Activated CD8-positive, alpha-beta memory T cell treated with anti-CD3 and anti-CD28 coated beads for 1 hour (primary cell): ENCODE data around the gene MSANTD1.

Experiments
- DNase-seq, 2 donors: peaks; one replicate each; pipeline ENCODE4 v3.0.0-alpha.2; 2020; ENCODE audit warnings: low read depth in 1 of 2; ENCODE audit errors: extremely low read depth in 1 of 2

Gene MSANTD1

DNA sequence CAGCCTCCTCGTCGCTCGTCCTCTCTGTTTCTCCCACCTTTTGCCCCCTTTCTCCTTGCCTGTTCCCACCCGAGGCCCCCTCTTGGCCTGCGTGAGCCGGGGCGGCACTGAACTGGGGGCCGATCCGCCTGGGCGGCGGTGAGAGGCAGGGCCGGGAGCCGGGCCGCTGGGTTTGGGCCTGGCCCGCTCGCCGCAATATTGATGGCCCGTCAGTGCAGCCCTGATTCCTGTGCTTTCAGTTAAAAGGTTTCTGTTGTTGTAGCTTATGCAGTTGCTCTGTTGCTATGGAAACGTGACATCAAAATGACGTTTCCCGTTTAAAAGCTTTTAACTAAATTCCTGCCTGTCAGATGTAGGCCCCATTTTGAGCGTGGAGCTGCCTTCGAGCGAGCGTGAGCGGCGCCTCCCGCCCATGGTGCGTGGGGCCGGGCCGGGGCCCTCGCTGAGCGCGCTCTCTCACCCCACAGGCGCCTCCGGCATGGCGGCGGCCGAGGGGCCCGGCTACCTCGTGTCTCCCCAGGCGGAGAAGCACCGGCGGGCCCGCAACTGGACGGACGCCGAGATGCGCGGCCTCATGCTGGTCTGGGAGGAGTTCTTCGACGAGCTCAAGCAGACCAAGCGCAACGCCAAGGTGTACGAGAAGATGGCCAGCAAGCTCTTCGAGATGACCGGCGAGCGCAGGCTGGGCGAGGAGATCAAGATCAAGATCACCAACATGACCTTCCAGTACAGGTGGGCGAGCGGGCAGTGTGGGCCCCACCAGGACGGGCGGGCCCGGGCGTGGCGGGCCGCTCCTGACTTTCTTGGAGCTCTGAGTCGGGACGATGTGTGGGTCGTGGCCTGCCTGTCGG, at the start of gene MSANTD1:
MSANTD1 (plus strand) TSS at position 349 of the 851 bp plus-strand sequence; CDS start at position 413, 64 bp downstream.
- DNase-seq = no peak

DNA sequence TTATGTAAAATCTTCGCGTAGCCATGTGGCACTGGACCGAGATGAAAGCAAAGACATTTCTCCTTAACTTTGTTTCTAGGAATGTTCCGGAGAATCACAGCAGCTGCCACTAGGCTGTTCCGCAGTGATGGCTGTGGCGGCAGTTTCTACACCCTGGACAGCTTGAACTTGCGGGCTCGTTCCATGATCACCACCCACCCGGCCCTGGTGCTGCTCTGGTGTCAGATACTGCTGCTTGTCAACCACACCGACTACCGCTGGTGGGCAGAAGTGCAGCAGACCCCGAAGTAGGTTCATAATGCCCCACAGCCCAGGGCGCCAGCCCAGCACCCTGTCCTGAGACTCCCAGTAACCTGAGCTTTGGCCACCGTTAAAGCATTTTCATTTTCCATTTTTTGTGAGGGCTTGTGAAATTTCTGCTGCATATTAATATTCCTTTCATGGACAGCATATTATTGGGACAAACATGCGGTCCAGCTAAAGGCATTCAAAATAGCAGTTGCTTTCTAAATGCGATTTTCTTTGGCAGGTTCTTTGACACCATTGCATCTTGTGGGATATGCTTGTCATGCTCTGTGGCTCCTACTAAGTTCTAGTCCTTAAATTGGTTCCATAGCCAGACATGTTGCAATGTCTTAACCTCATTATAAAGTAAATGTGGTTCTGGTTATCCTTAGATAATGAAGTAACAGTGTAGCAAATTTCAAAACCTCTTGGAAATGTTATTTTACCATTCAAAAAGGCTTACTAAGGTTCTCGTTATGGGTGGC, 49.1 kb upstream of the MSANTD1 start:
- DNase-seq = no peak

DNA sequence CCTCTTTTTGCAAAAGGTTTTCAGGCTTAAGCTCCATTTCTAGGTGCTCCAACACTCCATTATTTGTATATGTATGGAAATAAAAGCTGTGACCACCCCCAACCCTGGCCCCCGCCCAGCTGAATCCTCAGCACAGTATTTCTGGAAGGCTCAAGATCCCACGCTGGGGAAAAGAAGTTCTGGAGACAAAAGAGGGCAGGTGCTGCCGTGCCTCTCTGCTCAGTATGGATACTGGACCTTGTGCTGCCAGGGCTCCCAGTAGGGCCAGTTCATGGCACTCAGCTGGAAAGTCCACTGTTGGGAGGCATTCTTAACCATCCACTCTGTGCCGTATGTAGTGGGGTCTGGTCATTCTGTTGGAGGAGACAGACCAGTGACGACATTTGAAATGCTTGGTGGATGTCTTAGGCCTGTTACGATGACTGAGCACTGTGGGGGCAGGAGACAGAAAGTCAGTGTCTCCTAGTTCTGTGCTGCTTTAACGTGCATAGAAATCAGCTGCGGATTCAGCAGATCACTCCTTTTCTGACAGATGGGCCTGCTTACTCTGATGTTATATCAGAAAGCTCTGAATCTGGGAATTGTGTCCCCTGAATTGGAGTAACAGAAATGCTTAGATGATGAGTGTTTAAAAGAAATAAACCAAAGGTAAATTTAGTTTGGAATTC, 48.4 kb upstream of the MSANTD1 start:
- no peak for DNase-seq

DNA sequence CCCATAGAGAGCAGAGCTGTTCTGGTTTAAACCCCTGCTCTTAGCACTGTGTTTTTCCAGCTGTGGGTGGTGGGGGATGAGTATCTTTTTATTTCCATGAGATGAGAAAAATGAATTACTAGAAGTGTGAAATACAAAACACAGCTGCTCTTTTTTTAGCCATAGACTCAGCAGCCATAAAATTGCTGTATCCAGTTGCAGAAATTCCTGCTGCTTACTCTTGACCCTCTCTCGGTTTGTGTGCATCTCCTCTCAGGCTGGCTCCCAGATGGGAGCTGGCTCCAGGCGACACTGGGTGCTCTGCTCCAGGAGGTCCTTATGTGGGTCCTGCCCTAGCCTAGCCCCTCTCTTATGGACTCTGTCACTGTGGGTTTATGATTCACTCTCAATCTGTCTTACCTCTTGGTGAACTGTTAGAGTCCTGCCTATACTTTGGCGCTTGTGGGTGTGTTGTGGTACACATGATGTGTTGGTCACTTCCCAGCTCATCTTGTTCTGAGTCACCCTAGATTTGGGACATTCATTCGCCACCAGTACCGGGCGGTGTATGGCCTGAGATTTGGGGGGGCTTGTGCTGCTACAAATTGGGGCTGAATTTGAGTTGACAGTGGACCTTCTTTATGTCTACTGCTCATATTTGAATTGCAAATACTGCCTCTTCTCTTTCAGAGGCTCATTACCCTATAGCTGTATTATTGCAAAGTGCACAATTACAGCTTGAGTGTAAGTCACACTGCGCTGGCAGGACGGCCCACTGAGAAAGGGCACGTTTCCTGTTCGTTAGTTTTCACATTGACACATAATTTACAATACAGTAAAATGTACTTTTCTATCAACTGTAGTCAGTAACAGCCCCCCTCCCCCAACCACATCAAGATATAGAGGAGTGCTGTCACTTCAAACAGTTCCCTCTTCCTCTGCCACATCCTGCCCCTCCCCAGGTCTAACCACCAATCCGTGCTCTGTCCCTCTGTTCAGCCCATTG, 46.9 kb upstream of the MSANTD1 start:
- DNase-seq = peak; percentile 14 to 37

DNA sequence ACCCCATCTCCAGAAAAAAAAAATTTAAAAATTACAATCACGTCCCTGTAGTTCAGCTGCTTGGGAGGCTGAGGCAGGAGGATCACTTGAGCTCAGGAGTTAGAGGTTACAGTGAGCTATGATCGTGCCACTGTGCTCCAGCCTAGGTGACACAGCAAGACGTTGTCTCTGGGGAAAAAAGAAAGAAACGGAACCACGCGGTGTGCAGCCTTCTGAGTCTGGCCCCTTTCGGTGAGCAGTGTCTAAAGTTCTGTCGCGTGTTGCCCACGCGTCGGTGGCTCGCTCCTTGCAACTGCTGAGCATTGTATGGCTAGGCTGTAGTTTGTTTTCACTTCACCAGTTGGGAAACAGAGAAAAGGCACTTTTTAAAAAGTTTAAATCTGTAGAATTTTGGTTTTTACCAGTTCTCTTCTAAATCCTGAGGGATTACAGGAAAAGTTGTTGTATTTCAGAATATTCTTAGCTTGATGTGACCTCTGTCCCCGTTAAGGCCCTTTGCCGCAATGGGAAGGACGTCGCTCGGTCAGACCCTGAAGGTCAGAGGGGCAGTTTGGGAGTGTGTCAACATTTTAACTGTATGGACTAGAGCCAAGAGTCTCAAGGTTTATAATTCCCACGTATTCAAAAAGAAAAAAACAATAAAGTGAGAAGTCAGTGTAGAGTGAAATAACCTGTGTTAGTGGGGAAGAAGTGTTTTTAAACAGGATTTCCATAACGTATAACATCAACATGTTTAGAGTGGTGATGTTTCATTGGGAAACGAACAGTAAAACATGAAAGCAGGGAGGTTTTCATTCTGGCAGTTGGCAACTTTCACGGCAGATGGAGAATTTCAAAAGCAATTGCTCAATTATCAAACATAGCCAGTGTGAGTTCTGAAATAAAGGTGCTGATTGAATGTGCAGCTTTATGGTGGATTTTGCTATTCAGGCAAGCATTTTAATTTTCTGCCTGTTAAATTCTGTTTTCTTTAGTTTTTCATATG, 45.8 kb upstream of the MSANTD1 start:
- DNase-seq = no peak

DNA sequence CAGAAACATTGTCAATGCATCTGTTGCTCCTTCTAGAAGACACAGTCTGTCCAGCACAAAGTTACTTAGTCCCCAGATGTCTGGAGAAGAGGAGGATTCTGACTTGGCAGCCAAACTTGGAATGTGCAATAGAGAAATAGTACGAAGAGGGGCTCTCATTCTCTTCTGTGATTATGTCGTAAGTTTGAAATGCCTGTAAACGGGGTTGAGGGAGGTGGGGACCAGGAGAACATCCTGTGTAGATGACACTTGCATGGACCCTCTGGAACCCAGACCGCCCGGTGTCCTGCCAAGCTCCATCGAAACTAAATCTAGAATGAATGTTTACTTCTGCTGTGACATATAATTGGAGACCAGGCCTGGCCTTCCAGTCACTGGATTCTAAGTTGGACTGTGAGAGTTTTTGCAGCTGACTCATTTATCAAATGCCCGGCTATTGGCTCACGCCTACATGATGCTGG, 45.0 kb upstream of the MSANTD1 start:
- DNase-seq = no peak

GRCh38 chr4:3205995-3206394, 43.0 kb upstream of the MSANTD1 start:
- no peak for DNase-seq

- no peak for DNase-seq
Measured at GRCh38 chr4:3206439-3207100, 42.4 kb upstream of the MSANTD1 start.

- DNase-seq = no peak
Measured at GRCh38 chr4:3207531-3208037, 41.4 kb upstream of the MSANTD1 start.

DNA sequence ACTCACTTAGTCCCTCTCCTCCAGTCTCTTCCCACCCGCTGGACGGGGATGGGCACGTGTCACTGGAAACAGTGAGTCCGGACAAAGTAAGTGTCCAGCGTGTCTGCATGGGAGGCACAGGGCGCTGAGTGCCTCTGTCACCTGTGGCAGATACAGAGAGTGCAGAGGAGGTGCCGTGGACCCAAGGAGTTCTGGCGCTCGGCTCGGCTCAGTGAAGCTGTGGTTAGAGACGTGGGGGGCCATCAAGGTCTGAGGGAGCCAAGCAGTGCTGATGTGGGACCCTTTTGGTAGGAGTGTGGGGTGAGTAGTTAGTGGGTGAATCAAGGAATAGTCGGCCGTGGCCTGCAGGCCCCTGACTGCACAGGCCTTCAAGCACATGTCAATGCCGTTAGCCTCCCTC, 40.1 kb upstream of the MSANTD1 start:
- DNase-seq = no peak

DNA sequence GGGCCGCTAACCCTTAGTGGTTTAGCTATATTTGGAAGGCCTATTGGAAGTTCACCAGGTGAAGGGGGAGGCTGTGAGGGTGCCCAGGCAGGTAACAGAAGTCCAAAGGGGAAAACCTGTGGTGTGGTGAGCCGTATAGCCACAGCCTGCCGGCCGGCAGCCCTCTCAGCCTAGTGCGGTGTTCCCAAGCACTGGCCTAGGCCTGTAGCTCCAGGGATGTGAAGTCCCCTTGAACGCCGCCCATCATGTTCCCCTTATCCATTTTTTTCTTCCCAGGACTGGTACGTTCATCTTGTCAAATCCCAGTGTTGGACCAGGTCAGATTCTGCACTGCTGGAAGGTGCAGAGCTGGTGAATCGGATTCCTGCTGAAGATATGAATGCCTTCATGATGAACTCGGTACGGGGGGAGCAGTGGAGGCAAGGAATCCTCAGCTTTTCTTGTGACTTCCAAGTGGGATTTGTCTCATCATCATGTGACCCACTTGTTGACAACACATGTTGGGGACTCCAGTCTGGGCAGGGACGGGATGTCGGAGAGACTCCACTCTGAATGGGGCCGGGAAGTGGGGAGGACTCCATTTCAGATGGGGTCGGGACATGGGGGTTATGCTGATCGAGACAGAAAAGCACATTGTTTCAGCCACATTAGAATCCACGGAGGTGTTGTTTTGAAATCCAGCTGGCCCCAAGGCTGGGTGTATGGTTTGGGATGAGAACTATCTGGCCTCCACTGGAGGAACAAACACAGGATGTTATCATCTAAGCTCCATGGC, 39.2 kb upstream of the MSANTD1 start:
- no peak for DNase-seq

DNA sequence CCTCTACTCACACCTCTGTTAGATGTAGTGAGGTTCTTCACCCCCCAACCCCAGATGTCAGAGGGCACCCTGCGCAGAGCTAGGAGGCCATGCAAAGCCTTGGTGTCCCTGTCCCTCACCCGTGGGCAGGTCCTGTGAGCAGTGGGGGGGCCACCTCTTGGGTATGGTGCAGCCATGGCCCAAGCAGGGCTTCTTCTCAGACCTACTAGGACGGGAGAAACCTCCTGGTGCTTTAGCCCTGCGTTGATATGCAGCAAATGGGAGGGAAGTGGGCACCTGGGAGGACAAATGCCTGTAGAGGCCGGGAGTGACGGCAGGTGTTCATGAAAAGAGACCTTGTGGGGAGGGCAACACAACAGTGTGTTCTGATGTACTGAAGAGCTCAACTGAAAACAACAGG, 38.5 kb upstream of the MSANTD1 start:
- no peak for DNase-seq

DNA sequence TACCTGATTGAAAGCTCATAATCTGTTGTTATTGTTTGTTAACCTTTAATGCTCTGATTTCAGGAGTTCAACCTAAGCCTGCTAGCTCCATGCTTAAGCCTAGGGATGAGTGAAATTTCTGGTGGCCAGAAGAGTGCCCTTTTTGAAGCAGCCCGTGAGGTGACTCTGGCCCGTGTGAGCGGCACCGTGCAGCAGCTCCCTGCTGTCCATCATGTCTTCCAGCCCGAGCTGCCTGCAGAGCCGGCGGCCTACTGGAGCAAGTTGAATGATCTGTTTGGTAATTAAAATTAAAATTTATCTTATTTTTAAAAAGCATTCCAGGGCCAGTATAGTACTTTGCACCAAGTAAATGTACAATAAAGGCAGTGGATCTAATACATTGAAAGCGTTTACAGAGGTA, 37.1 kb upstream of the MSANTD1 start:
- DNase-seq = no peak

GRCh38 chr4:3212391-3213105, 36.4 kb upstream of the MSANTD1 start:
- DNase-seq = no peak

- DNase-seq = no peak
Measured at GRCh38 chr4:3213106-3213425, 35.9 kb upstream of the MSANTD1 start.

DNA sequence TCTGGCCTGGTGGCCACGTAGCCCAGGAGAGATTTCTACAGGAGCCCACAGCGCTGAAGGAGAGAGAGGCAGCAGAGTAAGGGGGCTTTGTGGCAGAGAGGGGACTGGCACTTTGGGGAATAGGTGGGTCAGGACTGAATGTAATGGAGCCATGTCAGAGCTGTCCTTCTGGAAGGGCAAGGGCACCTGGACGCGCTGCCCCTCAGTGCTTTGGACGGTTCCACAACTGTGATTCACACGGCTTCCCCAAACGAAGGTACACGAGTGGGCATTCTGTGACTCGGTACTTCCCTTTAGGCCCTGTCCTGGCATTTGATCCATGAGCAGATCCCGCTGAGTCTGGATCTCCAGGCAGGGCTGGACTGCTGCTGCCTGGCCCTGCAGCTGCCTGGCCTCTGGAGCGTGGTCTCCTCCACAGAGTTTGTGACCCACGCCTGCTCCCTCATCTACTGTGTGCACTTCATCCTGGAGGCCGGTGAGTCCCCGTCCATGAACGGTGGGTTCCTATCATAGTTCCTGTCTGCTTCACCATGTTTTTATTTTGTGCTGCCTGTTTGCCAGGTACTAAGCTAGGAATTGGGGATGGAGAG, 35.2 kb upstream of the MSANTD1 start:
- DNase-seq = no peak

DNA sequence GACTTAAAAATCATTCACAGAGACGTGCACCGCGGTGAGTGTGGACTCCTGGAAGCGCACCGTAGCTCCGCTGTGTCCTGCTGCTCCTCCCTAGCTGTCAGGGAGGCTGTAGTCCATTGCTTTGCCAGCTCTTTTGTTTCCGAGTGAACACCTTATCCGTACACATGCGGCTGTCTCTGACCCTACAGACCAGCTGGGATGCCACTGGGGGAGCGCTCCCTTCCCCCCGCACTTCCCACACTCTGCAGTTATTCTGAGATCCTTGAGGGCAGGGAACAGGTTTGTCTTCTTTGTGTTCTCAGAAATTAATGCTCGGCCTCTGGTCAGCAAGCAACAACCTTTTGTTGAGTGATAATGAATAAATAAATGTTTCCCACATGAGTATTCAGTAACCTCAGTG, 33.7 kb upstream of the MSANTD1 start:
- no peak for DNase-seq
